ENCODE data around the gene MAP2K7.
A peak's percentile ranks its signal among the peaks of the same experiment; 100 is the strongest.

Gene MAP2K7

DNA sequence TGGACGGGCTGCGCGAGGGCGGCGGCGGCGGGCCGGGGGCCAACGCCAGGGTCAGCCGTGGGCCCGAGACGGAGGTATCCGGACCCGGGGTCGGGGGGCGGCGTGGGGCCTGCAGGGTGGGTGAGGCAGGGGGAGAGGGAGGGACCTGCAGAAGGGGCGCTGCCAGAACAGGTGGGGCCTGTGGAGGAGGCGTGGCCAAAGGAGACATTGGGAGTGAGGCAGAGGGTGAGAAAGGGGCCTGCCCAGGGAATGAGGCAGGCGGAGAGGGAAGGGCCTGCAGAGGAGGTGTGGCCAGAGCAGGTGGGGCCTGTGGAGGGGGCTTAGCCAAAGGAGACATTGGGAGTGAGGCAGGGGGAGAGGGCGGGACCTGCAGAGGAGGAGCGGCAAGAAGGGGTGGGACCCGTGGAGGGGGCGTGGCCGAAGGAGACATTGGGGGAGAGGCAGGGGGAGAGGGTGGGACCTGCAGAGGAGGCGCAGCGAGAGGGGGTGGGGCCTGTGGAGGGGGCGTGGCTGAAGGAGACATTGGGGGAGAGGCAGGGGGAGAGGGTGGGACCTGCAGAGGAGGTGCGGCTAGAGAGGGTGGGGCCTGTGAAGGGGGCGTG is 33.7 kb upstream of the MAP2K7 start:
- peak overlapping the region; percentile 48 for H3K4me3 Mint-ChIP-seq
- DNase-seq, result peak; percentile 84
- TF ChIP-seq, protein P1, sequence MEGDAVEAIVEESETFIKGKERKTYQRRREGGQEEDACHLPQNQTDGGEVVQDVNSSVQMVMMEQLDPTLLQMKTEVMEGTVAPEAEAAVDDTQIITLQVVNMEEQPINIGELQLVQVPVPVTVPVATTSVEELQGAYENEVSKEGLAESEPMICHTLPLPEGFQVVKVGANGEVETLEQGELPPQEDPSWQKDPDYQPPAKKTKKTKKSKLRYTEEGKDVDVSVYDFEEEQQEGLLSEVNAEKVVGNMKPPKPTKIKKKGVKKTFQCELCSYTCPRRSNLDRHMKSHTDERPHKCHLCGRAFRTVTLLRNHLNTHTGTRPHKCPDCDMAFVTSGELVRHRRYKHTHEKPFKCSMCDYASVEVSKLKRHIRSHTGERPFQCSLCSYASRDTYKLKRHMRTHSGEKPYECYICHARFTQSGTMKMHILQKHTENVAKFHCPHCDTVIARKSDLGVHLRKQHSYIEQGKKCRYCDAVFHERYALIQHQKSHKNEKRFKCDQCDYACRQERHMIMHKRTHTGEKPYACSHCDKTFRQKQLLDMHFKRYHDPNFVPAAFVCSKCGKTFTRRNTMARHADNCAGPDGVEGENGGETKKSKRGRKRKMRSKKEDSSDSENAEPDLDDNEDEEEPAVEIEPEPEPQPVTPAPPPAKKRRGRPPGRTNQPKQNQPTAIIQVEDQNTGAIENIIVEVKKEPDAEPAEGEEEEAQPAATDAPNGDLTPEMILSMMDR (IDR thresholded peaks at IDR 0.05), result no peak
- H3K27me3 Mint-ChIP-seq (ENCODE audit: low read depth, poor library complexity), result peaks cover 62% of the 10 kb centered on the region
- H3K27ac Mint-ChIP-seq, result no peak overlapping the region
- H3K36me3 Mint-ChIP-seq (ENCODE audit: low read depth), result no peaks in the 10 kb centered on the region
- peaks cover 27% of the 10 kb centered on the region for H3K4me1 Mint-ChIP-seq
- no peaks in the 10 kb centered on the region for H3K9me3 Mint-ChIP-seq

DNA sequence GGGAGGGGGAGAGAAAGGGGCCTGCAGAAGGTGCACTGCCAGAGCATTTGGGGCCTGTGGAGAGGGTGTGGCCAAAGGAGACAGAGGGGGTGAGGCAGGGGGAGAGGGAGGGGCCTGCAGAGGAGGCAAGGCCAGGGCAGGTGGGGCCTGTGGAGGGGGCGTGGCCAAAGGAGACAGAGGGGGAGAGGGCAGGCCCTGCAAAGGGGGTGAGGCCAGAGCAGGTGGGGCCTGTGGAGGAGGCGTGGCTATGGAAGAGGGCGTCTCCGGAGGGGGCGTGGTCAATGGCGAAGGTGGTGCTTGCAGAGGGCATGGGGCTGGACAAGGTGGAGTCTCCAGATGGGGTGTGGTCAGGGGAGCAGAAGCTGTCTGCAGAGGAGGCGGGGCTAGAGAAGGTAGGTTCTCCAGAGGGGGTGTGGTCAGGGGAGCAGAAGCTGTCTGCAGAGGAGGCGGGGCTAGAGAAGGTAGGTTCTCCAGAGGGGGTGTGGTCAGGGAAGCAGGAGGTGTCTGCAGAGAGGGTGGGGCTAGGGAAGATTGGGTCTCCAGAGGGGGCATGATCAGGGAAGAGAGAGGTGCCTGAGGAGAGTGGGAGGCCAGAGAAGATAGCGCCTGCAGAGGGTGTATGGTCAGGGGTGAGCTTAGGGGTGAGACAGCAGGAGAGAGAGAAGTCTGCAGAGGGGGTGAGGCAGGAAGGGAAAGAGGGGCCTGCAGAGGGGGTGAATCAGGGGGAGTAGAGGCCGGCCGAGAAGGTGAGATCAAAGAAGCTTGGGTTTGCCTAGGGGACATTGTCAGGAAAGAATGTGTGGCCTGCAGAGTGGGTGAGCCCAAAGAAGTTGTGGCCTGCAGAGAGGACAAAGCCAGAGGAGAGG is 32.9 kb upstream of the MAP2K7 start:
- Mint-ChIP-seq H3K27ac (peak overlapping the region; percentile 99), H3K27me3 (ENCODE audit: low read depth, poor library complexity) (peaks cover 62% of the 10 kb centered on the region), H3K36me3 (ENCODE audit: low read depth) (no peaks in the 10 kb centered on the region), H3K4me3 (peak overlapping the region; percentile 77), H3K4me1 (peaks cover 22% of the 10 kb centered on the region), H3K9me3 (no peaks in the 10 kb centered on the region)
- TF ChIP-seq, protein P1 (IDR thresholded peaks at IDR 0.05), result no peak
- peak; percentile 84 for DNase-seq

DNA sequence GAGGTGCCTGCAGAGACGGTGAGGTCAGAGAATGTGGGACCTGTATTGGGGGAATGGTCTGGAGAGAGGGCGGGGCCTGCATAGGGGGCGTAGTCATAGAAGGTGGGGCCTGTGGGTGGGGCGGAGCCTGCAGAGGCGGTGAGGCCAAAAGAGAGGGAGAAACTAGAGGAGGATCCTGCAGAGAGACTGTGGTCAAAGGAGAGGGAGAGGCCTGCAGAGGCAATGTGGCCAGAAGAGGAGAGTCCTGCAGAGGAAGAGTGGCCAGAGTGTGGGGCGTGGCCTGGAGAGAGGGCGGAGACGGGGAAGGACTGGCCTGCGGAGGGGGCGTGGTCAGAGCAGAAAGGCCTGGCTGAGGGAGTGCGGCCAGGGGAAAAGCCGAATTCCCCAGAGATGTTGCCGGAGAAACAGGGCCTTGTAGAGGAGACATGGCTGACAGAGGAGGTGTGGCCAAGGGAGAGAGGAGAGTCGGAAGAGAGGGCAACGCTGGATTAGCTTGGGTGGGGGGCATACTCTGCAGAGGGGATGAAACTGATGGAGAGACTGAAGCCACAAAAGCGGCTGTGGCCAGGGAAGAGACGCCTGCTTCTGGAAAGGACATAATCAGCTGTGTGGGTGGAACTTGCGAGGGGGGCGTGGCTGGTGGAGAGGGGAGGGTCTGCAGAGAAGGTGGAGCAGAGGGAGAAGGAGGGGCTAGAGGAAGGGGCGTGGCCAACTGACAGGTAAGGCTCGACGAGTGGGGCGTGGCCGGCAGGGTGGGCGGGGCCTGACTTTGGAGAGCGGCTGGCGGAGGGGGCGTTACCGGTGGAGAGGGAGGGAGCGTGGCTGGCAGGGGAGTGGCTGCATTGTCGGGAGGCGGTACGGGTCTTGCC is 32.0 kb upstream of the MAP2K7 start:
- H3K4me3 Mint-ChIP-seq, result peak overlapping the region; percentile 77
- peak overlapping the region; percentile 99 for H3K27ac Mint-ChIP-seq
- H3K36me3 Mint-ChIP-seq (ENCODE audit: low read depth), result no peaks in the 10 kb centered on the region
- peak; percentile 100 for DNase-seq
- no peaks in the 10 kb centered on the region for H3K9me3 Mint-ChIP-seq
- TF ChIP-seq, protein P1 (IDR thresholded peaks at IDR 0.05), result no peak
- H3K27me3 Mint-ChIP-seq (ENCODE audit: low read depth, poor library complexity), result peaks cover 63% of the 10 kb centered on the region
- H3K4me1 Mint-ChIP-seq, result peaks cover 22% of the 10 kb centered on the region

DNA sequence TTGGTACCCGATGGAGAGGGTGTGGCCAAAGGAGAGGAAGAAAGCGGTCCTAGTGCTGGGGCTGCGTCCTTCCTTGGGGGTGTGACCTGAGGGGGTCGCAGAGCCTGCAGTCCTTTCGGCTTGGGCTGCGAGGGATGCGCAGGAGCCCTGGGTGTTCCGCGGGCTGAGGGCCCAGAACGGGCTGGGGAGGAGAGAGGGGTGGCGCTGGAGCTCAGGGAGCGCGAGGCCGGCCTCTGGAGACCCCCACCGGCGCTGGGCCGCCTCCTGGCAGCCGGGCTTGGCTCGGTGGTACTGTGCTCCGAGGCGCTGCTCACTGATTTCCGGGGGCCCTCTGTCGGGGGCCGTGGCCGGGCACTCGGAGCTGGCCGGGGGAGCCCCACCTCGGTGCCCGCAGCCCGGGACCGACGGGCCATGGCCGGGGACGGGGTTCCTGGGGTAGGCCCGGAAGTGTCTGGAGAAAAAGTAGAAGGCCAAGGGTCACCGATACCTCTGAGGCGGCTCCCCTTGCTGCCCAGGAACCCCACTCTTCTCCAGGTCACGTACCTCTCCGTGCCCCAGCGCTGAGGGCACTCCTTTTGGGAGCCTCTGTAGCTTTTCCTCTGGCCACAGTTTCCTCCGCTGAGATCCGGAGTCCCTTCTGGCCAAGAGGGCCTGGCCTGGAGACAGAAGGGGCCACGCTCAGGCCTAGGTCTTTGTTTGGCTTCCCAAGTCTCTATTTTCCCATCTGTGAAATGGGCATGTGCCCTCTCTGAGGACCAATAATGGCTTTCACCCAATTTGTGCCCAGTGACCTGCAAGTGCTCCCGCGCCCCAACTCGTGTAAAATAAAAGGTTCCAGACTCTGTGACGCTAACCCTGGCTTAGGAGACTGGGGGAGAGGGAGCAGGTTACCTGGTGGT is 31.1 kb upstream of the MAP2K7 start:
- TF ChIP-seq, protein P1 (IDR thresholded peaks at IDR 0.05), result no peak
- Mint-ChIP-seq H3K4me3 (peak overlapping the region; percentile 77), H3K36me3 (ENCODE audit: low read depth) (no peaks in the 10 kb centered on the region), H3K9me3 (no peaks in the 10 kb centered on the region), H3K27ac (no peak overlapping the region), H3K4me1 (peaks cover 22% of the 10 kb centered on the region), H3K27me3 (ENCODE audit: low read depth, poor library complexity) (peaks cover 64% of the 10 kb centered on the region)
- DNase-seq, result no peak

All from nephron progenitor cell (in vitro differentiated cells).